ENCODE data around the gene GRID1.

GRID1 gene

DNA sequence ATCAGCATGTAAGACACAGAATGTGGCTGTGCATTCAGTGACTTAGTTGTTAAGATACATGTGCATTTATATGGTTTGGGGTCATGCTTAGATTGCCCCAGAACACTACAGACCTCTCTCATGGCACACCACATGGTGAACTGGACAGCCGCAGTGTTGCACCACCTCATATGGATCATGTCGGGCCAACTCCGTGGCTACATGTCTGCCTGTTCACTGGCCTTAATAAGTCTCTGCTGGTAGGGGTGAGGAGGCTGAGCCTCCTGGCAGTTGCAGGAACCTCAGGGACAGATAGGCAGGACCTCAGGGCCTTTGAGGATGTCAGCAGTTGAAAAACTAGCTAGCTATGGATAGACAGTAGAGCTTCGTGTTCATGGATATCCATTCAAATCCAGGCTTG lies 751.0 kb downstream of the GRID1 start:
- Histone ChIP-seq H3K4me3 (ENCODE audit: insufficient read length, low read depth) (no peak overlapping the region), H3K27me3 (ENCODE audit: insufficient read depth, insufficient read length) (no peaks in the 10 kb centered on the region), H3K36me3 (ENCODE audit: insufficient read depth, insufficient read length, low read length) (no peaks in the 10 kb centered on the region), H3K4me1 (ENCODE audit: insufficient read depth, insufficient read length) (no peaks in the 10 kb centered on the region), H3K9ac (ENCODE audit: insufficient read length, low read depth) (no peak overlapping the region), H3K9me3 (ENCODE audit: insufficient read depth, low read length) (no peaks in the 10 kb centered on the region)
- TF ChIP-seq YY1 (IDR thresholded peaks at IDR 0.05; ENCODE audit: insufficient read depth, insufficient read length) (no peak), SUZ12 (IDR thresholded peaks at IDR 0.05; ENCODE audit: extremely low read depth, insufficient read depth, insufficient read length) (no peak)
- DNase-seq (ENCODE audit: low read depth, low spot score) = no peak

DNA sequence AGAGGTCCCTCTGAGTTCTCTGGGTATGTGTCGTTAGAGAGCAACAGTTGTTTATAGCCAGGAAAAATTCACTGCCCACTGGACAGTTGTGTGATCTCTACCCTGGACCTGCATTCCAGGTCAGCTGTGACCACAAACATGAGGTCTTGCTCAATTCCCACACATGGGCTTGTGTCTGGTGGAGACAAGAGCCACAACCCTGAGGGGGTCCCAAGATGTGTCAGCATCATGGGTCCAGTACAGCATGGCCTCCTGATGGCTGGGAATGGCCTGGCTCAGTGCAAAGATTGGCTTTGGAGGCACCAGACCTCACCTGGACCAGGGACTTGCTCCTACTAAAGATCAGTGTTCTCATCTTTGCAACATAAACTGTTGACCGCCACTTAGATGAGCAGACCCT lies 751.6 kb downstream of the GRID1 start:
- Histone ChIP-seq H3K4me3 (ENCODE audit: insufficient read length, low read depth) (no peak overlapping the region), H3K9me3 (ENCODE audit: insufficient read depth, low read length) (no peaks in the 10 kb centered on the region), H3K4me1 (ENCODE audit: insufficient read depth, insufficient read length) (no peaks in the 10 kb centered on the region), H3K36me3 (ENCODE audit: insufficient read depth, insufficient read length, low read length) (no peaks in the 10 kb centered on the region), H3K9ac (ENCODE audit: insufficient read length, low read depth) (no peak overlapping the region), H3K27me3 (ENCODE audit: insufficient read depth, insufficient read length) (no peaks in the 10 kb centered on the region)
- DNase-seq (ENCODE audit: low read depth, low spot score) = no peak
- TF ChIP-seq SUZ12 (IDR thresholded peaks at IDR 0.05; ENCODE audit: extremely low read depth, insufficient read depth, insufficient read length) (no peak), ZNF274 (IDR thresholded peaks at IDR 0.05; ENCODE audit: low read depth, low read length) (no peak), YY1 (IDR thresholded peaks at IDR 0.05; ENCODE audit: insufficient read depth, insufficient read length) (no peak)

DNA sequence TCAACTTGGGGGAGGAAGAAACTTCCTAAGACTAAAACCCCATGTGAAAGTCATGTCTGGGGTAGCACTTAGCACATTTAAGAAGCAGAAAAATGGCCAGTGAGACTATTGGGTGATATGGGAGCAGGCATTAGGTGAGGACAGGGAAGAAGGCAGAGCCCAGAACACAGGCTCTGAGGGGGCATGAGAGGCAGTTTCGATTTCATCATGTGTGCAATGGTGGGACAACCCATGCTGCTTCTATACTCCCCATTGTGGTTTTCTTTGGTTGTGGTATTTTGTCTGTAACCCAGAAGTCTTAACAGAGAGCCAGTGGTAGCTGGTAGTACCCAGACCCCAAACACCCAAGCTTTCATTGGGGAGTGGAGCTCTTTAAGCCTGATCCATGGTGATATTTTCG lies 752.0 kb downstream of the GRID1 start:
- DNase-seq (ENCODE audit: low read depth, low spot score) = no peak
- no peaks in the 10 kb centered on the region for H3K4me1 ChIP-seq (ENCODE audit: insufficient read depth, insufficient read length)
- H3K36me3 ChIP-seq (ENCODE audit: insufficient read depth, insufficient read length, low read length) = no peaks in the 10 kb centered on the region
- no peaks in the 10 kb centered on the region for H3K9me3 ChIP-seq (ENCODE audit: insufficient read depth, low read length)
- no peak overlapping the region for H3K4me3 ChIP-seq (ENCODE audit: insufficient read length, low read depth)
- H3K9ac ChIP-seq (ENCODE audit: insufficient read length, low read depth) = no peak overlapping the region
- H3K27me3 ChIP-seq (ENCODE audit: insufficient read depth, insufficient read length) = no peaks in the 10 kb centered on the region
- TF ChIP-seq YY1 (IDR thresholded peaks at IDR 0.05; ENCODE audit: insufficient read depth, insufficient read length) = no peak
- no peak for TF ChIP-seq ZNF274 (IDR thresholded peaks at IDR 0.05; ENCODE audit: low read depth, low read length)
- no peak for TF ChIP-seq SUZ12 (IDR thresholded peaks at IDR 0.05; ENCODE audit: extremely low read depth, insufficient read depth, insufficient read length)

DNA sequence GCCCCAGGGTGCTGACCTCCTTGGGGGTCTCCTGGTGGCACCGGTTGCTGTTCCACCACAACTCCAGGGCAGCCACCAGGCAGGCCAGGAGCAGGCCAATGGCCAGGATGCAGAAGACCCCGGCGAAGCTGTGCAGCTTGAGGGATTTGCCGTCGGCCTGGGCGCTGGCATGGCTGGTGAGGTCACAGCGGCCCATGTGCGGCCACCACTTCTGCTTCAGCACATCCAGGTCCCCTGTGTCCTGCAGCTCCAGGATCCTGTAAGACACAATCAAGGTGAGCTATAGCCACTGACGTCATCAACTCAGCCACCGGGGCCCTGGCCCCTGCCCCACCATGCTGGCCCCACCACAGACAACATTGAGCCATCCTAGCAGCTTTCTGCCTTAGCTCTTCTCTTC lies 753.2 kb downstream of the GRID1 start:
- Histone ChIP-seq H3K4me3 (ENCODE audit: insufficient read length, low read depth) (no peak overlapping the region), H3K9me3 (ENCODE audit: insufficient read depth, low read length) (no peaks in the 10 kb centered on the region), H3K36me3 (ENCODE audit: insufficient read depth, insufficient read length, low read length) (no peaks in the 10 kb centered on the region), H3K9ac (ENCODE audit: insufficient read length, low read depth) (no peak overlapping the region), H3K4me1 (ENCODE audit: insufficient read depth, insufficient read length) (no peaks in the 10 kb centered on the region), H3K27me3 (ENCODE audit: insufficient read depth, insufficient read length) (no peaks in the 10 kb centered on the region)
- TF ChIP-seq SUZ12 (IDR thresholded peaks at IDR 0.05; ENCODE audit: extremely low read depth, insufficient read depth, insufficient read length) (no peak), ZNF274 (IDR thresholded peaks at IDR 0.05; ENCODE audit: low read depth, low read length) (no peak), YY1 (IDR thresholded peaks at IDR 0.05; ENCODE audit: insufficient read depth, insufficient read length) (no peak)
- DNase-seq (ENCODE audit: low read depth, low spot score) = no peak

DNA sequence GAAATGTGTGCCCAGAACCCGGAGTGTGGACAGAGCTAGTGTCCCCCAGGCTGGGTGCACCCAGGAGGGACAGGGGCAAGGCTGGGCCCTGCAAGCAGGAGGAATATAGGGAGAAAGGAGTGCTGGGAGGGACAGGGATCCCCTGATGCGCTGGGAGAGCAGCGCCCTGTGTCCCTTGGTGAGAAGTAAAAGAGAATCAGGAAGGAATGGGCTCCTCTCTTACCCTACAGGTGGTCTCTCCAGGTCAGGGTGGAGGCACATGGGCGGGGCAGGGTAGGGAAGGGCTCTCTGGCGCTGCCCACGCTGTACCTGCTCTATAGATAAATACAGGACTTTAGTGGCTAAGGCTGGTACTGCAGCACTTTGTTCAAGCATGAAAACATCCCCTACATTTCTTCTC lies 753.8 kb downstream of the GRID1 start:
- H3K9ac ChIP-seq (ENCODE audit: insufficient read length, low read depth) = no peak overlapping the region
- no peak for DNase-seq (ENCODE audit: low read depth, low spot score)
- no peak overlapping the region for H3K4me3 ChIP-seq (ENCODE audit: insufficient read length, low read depth)
- H3K27me3 ChIP-seq (ENCODE audit: insufficient read depth, insufficient read length) = no peaks in the 10 kb centered on the region
- no peaks in the 10 kb centered on the region for H3K9me3 ChIP-seq (ENCODE audit: insufficient read depth, low read length)
- TF ChIP-seq YY1 (IDR thresholded peaks at IDR 0.05; ENCODE audit: insufficient read depth, insufficient read length) (no peak), ZNF274 (IDR thresholded peaks at IDR 0.05; ENCODE audit: low read depth, low read length) (no peak), SUZ12 (IDR thresholded peaks at IDR 0.05; ENCODE audit: extremely low read depth, insufficient read depth, insufficient read length) (no peak)
- H3K36me3 ChIP-seq (ENCODE audit: insufficient read depth, insufficient read length, low read length) = no peaks in the 10 kb centered on the region
- H3K4me1 ChIP-seq (ENCODE audit: insufficient read depth, insufficient read length) = no peaks in the 10 kb centered on the region

DNA sequence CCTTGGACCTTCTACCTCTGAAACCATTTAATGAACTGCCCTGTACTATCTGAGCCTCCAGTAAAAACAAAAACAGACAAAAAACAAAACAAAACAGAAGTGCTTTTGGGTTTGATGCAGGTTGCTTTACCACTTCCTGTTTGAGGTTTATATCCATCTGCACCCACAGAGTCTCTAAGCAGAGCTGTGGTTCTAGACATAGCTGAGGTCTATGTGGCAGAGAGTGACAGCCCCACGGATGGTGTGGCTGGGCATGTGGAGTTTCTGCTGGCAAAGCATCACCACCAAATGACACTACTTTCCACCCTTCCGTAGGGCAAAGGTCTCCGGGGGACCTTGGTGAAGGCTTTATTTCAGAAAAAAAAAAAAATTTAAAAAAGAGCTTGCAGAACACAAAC lies 754.2 kb downstream of the GRID1 start:
- Histone ChIP-seq H3K4me3 (ENCODE audit: insufficient read length, low read depth) (no peak overlapping the region), H3K36me3 (ENCODE audit: insufficient read depth, insufficient read length, low read length) (no peaks in the 10 kb centered on the region), H3K9me3 (ENCODE audit: insufficient read depth, low read length) (no peaks in the 10 kb centered on the region), H3K27me3 (ENCODE audit: insufficient read depth, insufficient read length) (no peaks in the 10 kb centered on the region), H3K9ac (ENCODE audit: insufficient read length, low read depth) (no peak overlapping the region), H3K4me1 (ENCODE audit: insufficient read depth, insufficient read length) (no peaks in the 10 kb centered on the region)
- DNase-seq (ENCODE audit: low read depth, low spot score) = no peak
- TF ChIP-seq ZNF274 (IDR thresholded peaks at IDR 0.05; ENCODE audit: low read depth, low read length) (no peak), SUZ12 (IDR thresholded peaks at IDR 0.05; ENCODE audit: extremely low read depth, insufficient read depth, insufficient read length) (no peak), YY1 (IDR thresholded peaks at IDR 0.05; ENCODE audit: insufficient read depth, insufficient read length) (no peak)

DNA sequence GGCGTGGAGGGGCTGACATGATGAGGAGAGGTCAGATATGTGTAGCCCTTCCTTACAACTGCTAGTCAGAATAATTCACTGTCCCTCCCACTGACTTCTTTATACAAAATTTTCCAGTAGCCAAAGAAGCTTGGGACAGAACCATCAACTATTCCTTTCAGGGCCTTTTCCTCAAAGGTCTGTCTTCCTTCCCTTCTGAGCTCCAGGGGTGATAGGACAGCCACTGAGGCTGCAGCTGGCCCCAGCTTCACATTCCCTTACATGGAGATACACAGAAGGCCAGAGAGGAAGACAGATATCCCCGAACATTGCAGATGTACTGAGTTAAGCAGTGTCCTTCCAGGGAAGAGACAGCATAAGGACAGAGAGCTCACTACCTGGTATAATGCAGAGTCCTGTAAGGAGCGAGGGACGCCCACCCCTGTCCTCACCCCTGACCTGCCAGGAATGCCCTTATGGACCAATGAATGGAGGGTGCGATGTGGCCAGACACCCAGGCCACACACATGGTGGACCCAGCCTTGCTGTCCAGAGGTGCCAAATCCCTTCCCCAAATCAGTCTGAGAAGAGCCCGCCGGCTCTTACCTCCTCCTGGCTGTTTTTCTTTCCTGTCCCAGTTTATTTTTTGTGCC lies 754.7 kb downstream of the GRID1 start:
- TF ChIP-seq ZNF274 (IDR thresholded peaks at IDR 0.05; ENCODE audit: low read depth, low read length) (no peak), SUZ12 (IDR thresholded peaks at IDR 0.05; ENCODE audit: extremely low read depth, insufficient read depth, insufficient read length) (no peak), YY1 (IDR thresholded peaks at IDR 0.05; ENCODE audit: insufficient read depth, insufficient read length) (no peak)
- Histone ChIP-seq H3K27me3 (ENCODE audit: insufficient read depth, insufficient read length) (no peaks in the 10 kb centered on the region), H3K9me3 (ENCODE audit: insufficient read depth, low read length) (no peaks in the 10 kb centered on the region; the same call in 1 of the 2 replicates), H3K4me3 (ENCODE audit: insufficient read length, low read depth) (no peak overlapping the region), H3K36me3 (ENCODE audit: insufficient read depth, insufficient read length, low read length) (no peaks in the 10 kb centered on the region), H3K4me1 (ENCODE audit: insufficient read depth, insufficient read length) (no peaks in the 10 kb centered on the region), H3K9ac (ENCODE audit: insufficient read length, low read depth) (no peak overlapping the region)
- no peak for DNase-seq (ENCODE audit: low read depth, low spot score)
